Activated T-helper 1 cell treated with anti-CD3 and anti-CD28 coated beads, Interleukin-2, amount 50 U/mL, for 16 hours (primary cell): Measurements from ENCODE around the gene IGF2.

Experiments
- DNase-seq, 2 donors: peaks; one replicate each; pipeline ENCODE4 v3.0.0-alpha.2; 2020; ENCODE audit warnings: low read depth in 1 of 2, low spot score in 1 of 2

IGF2 gene

GRCh38 chr11:2093575-2094353, 45.4 kb downstream of the IGF2 start:
- no peak for DNase-seq

DNA sequence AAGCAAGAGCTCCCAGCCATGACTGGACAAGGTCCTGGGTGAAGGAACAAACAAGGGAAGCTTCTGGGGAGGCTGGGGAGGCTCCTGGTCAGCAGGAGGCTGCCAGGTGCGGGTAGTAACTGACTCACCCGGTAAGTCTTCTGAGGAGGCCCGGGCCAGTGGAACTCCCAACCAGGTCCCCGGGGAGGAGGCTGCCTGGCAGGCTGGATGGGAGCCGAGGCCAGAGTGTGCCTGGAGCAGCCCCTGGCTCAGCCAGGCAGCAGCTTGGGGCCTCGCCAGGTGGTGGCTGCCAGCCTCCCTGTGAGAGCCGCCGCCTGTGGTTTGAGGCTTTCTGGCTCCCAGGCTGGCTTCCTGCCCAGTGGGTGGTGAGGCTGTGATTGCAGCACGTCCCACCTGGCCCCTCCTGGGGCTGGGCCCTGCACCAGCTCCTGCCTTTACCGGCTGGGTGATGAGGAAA, 46.2 kb downstream of the IGF2 start:
- peak; percentile 15 to 48 for DNase-seq

GRCh38 chr11:2092464-2092910, 46.7 kb downstream of the IGF2 start:
- DNase-seq, result no peak

DNA sequence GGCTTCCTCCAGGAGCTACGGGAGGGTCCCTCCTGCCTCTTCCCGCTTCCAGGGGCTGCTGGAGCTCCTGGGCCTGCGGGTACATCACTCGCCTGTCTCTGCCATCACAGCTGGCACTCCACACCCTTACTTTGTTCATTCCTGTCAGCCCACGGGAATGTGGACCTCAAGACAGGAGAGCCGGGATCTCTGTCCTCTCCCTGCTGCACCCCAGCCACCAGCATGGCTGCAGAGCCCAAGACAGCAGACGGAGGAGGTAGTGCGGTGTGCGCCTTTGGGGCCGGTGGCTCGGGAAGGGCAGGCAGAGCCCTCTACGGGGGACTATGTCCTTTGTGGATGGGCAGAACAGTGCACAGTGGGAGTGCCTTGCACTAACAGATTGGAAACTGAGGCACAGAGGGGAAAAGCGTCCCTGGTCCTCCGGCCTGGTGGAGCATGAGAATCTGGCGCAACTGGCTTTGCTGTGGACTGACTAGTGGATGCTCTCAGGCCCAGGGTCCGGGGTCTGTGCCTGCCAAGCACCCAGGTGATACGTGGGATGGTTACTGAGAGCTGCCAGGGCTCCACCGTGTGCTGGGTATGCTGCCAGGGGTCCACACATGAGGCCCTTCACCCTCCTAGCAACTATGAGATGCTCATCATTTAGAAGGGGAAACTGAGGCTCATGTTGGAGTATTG, 47.3 kb downstream of the IGF2 start:
- no peak for DNase-seq

GRCh38 chr11:2091112-2091746, 48.0 kb downstream of the IGF2 start:
- DNase-seq, result no peak

- no peak for DNase-seq
Measured at GRCh38 chr11:2090172-2091111, 48.7 kb downstream of the IGF2 start.

GRCh38 chr11:2089536-2090165, 49.5 kb downstream of the IGF2 start:
- no peak for DNase-seq

DNA sequence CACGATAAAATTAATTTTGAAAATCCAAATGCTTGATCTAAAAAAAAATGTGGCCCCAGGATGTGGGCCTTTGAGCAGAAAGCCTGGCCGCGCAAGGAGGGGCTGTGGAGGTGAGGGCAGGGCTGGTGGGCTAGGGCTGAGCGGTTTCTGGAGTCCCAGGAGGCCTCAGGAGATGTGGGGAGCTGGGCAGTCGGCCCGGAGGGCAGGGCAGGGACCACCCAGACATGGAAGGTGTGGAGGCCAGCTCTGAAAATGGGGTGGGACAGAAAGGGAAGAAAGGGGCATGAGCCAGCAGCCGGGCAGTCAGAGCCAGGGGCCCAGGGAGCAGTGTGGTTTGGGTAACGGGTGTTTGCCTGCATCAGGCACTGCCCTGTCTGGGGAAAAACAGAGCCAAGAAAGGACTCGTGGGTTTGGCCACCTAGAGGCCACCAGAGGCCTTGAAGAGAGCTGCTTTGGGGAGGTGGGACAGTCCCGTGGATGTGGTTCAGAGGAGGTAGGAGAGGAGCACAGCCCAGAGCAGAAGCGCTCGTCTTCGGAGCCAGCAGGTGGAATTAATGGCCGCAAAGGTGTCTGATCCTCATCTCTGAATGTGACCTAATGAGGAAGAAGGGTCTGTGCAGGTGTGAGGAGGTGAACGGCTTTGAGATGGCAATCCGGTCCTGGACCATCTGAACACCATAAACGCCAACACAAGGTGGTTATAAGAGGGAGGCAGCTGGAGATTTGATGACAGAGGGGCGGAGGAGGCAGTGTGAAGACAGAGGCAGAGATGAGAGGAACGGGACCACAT, 50.2 kb downstream of the IGF2 start:
- DNase-seq, result no peak

GRCh38 chr11:2088284-2088683, 50.9 kb downstream of the IGF2 start:
- no peak for DNase-seq

DNA sequence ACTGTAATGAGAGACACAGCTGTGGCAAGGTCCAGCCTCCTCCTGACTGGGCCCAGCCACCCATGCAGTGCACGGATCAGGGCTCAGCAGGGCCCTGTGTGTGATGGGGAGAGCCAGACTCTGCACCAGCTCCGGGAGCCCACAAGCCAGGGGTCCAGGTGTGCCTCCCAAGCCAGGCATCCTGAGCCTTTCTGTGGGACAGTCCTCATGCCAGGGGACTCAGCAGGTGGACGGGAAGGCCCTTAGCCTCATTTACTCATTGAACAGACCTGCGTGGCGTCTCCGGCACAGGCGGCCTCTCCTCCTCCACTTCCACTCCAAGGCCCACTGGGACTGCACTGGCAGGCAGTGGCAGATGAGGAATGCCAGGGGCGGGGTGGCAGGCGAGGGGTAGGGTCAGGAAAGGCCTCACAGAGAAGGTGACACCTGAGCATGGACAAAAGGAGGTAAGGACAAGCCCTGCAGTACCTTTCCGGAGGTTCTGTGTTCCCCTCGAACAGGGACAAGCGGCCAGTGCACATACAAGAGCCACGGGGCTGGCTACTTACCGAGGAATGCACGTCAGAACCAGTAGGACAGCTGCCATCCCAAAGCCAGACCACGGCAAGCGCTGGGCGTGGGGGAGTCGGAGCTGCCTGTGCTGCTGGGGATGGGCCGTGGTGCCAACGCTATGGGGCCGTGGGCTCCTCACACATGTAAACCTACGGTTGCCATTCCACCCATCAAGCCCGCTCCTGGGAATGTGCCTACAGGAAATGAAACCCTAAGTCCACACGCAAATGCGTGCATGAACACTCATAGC, 52.7 kb downstream of the IGF2 start:
- DNase-seq, result no peak

DNA sequence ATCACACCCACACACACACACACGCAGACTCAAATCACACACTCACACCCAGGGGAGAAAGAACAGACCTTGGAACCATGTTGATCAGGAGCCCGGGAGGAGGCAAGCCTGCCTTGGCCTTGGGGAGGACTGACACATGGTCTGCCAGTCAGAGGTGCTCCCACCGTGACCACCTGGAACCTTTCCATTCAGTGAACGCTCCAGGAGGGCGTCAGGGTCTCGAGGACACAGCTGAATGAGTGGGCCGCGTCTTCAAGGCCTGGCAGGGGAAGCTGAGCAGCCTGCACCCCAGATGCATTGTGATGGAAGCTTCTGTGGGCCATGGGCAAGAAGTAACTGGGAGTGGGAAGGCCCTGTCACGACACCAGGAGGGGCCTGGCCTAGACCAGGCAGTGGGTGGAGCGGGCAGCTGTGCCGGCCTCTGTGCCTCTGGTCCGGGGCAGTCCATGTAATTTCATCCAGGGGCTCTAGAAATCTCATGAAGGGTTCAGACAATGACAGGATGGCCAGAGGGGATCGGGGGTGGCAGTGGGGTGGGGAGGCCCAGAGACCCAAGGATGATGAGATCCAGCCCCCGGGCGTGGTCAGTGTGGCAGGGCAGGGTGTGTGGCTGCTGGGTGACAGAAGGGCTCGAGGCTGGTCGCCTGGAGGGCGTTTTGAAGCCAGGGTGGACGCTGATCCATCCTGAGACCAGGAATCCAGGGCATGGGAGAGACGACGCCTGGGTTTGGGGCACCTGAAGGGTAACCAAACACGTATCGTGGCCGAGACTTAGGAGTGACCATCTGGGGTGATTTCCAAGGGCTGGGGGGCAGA, 53.7 kb downstream of the IGF2 start:
- DNase-seq, result no peak

DNA sequence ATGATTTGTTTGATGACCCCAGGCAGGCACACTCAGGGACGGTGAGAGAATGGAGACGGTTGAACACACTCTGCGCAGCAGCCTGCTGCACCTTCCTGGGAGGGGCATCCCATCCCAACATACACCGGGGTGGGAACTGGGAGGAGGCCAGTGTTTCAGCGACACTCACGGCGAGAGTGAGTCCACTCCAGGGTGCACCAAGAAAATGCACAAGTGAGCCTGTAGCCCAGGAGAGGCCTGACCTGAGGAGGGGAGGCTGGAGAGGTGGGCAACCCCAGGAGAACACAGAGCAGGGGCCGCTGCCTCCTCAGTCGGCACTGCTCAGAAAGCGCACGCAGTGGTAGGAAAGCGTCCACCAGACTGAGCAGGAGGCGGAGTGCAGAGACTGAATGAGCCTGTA, 54.5 kb downstream of the IGF2 start:
- no peak for DNase-seq
